Fibroblast of skin of left biceps (primary cell): ENCODE results near the gene PIM2.

ENCODE experiments used
- DNase-seq, 2 experiments: peaks; one replicate each; pipeline ENCODE4 v3.0.0-alpha.2; 2013; ENCODE audit warnings: low read depth in 2 of 2

The PIM2 gene

GRCh38 chrX:48935301-48935670 lies 16.5 kb upstream of the PIM2 start:
- no peak for DNase-seq

GRCh38 chrX:48934581-48935300 lies 15.9 kb upstream of the PIM2 start:
- DNase-seq, result no peak

- no peak for DNase-seq
These were observed 14.9 kb upstream of the PIM2 start for GRCh38 chrX:48933757-48934156.

- no peak for DNase-seq
These were observed 9.0 kb upstream of the PIM2 start for GRCh38 chrX:48927736-48928382.

- no peak for DNase-seq
These were observed 8.3 kb upstream of the PIM2 start for GRCh38 chrX:48927123-48927522.

GRCh38 chrX:48924270-48924669 lies 5.4 kb upstream of the PIM2 start:
- DNase-seq, result no peak

GRCh38 chrX:48923771-48924170 lies 4.9 kb upstream of the PIM2 start:
- DNase-seq, result no peak

GRCh38 chrX:48920718-48921104 lies 1.9 kb upstream of the PIM2 start:
- no peak for DNase-seq

- DNase-seq, result no peak
These were observed 1.3 kb upstream of the PIM2 start for GRCh38 chrX:48919947-48920717.

GRCh38 chrX:48919360-48919841 lies 577 bp upstream of the PIM2 start:
- DNase-seq, result no peak

GRCh38 chrX:48918301-48918642 lies 552 bp downstream of the PIM2 start:
- DNase-seq, result no peak

GRCh38 chrX:48917139-48918001 lies 1.5 kb downstream of the PIM2 start:
- DNase-seq, result peak; percentile 55 to 62

- DNase-seq, result no peak
These were observed 4.0 kb downstream of the PIM2 start for GRCh38 chrX:48914593-48915493.

GRCh38 chrX:48913605-48914366 lies 5.0 kb downstream of the PIM2 start:
- no peak for DNase-seq

GRCh38 chrX:48911412-48912182 lies 7.2 kb downstream of the PIM2 start, which contains the start of gene SLC35A2:
SLC35A2 (minus strand) TSS chrX:48911646; CDS start chrX:48911636, 10 bp downstream.
- DNase-seq, result no peak

- DNase-seq, result no peak
These were observed 7.9 kb downstream of the PIM2 start for GRCh38 chrX:48910926-48911411.

GRCh38 chrX:48909703-48910294 lies 9.0 kb downstream of the PIM2 start:
- DNase-seq, result no peak

- no peak for DNase-seq
These were observed 10.2 kb downstream of the PIM2 start for GRCh38 chrX:48908600-48908999.
